ENCODE measurements around the gene CSNK1A1.
"Not testable (repeated sequence)": the region's sequence is repeated elsewhere in the genome, so short reads cannot be mapped to it uniquely, and the experiment has no call there.

The CSNK1A1 gene

GRCh38 chr5:149572576-149573231 is 21.5 kb upstream of the CSNK1A1 start:
- no peak for DNase-seq (ENCODE audit: low read depth in 2 of 2)

- DNase-seq (ENCODE audit: low read depth in 2 of 2), result no peak
Measured at GRCh38 chr5:149572170-149572569, 20.9 kb upstream of the CSNK1A1 start.

DNA sequence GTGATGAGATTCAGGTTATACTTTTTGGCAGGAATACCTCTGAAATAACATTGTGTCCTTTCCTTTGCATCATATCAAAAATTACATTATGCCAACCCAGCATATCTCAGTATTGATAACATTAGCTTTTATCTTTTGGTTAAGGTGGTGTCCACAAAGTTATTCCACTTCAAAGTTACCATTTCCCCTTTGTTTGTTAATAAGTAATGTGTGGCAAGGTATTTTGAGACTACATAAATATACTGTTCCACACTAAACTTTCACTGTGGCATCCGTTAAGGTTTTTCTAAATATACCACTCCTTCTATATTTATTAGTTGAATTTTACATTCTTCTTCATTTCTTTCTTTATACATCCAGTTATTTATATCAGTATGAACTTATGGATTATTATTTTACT is 16.0 kb upstream of the CSNK1A1 start:
- DNase-seq (ENCODE audit: low read depth in 2 of 2), result no peak

DNA sequence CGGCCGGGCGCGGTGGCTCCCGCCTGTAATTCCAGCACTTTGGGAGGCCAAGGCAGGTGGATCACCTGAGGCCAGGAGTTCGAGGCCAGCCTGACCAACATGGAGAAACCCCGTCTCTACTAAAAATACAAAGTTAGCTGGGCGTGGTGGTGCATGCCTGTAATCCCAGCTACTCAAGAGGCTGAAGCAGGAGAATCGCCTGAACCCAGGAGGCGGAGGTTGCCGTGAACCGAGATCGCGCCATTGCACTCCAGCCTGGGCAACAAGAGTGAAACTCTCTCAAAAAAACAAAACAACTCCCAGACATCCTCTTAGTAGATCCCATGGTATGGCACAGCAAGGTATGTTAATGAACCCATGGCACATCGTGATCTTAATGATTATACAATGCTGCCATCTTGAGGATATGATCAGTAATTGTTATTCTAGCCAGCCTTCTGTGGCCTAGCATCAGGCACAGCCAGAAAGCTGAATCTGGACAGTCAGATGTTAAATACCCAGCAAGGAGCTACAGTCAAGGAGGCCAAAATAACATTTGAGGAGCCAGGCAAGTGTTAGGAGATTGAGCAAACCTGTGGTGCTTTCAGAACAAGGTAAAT is 13.4 kb upstream of the CSNK1A1 start:
- not testable (repeated sequence) for DNase-seq (ENCODE audit: low read depth in 2 of 2)

DNA sequence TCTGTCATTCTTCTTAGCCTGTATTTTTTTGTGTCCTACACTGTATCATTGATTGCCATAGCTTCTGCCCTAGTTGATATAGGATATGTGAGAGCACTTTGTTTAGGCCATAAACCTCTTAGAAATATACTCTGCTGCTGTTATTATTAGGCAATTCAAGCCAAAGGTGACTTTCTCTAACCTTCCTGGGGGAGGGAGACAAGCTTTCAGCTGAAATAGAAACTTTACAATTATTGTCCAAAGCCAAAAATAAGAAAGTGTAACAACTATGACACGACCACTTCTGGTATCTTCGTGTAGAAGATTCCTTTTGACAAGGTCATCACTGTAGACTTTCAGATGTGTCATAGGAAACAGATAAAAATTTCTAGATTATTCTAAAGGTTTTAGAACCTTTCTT is 12.2 kb upstream of the CSNK1A1 start:
- DNase-seq (ENCODE audit: low read depth in 2 of 2), result no peak

DNA sequence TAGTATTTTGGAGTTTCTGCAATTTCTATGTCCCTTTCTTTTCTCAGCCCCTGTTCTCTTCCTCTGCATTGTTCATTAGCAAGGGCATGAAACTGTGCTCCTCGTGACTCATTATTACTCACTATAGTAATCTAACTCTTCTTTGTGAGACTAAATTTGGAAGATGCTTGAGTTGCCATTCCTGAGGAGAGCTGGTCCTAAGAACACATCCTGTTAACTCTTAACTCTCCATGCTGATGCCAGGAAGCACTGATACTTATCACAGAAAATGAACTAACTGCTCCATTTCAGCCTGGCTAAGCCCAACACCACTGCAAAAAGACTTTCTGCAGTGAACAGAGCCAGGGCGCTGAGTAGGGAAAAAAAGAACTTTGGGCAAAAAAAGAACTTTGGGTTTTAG is 10.6 kb upstream of the CSNK1A1 start:
- DNase-seq (ENCODE audit: low read depth in 2 of 2), result no peak

DNA sequence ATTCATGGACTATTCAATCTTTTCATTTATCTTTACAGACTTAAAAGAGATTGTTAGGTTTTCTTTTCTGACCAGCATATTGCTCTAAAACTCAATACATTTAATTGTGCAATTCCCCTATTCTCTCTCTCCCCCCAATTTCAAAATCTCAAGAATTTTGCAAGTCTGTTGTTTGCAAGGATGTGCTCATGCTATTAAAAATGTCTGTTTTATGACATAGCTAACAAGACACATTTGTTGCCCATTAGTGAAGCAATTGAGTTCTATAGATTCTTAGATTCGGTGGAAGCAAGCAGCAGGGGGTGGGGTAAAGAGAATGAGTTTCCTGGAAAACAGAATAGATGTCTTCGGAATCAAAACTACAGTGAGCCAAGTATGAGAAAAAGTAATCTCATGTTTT is 8.5 kb upstream of the CSNK1A1 start:
- DNase-seq (ENCODE audit: low read depth in 2 of 2), result no peak

GRCh38 chr5:149552553-149553160 is 1.4 kb upstream of the CSNK1A1 start:
- DNase-seq (ENCODE audit: low read depth in 2 of 2), result no peak

DNA sequence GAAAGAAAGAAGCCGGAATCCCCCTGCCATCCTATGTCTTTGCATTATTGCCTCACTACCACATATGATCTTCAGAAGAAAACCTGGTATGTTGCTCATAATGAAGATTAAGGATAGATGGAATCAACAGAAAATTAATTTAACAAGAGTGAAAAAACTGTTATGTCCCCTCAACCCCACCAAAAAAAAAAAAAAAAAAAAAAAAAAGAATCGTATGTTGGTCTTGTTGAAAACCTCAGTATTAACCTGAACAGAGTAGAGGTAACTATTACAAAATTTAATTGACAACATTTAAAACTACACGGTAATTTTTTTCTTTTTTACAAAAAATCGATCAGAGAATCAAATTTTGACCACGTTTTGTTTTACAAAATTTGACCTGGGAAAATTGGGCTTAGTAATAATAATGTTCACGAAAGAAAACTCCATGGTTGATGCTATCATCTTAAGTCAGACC is 827 bp upstream of the CSNK1A1 start:
- no peak for DNase-seq (ENCODE audit: low read depth in 2 of 2)

- no peak for DNase-seq (ENCODE audit: low read depth in 2 of 2)
Measured at GRCh38 chr5:149550594-149551226, 529 bp downstream of the CSNK1A1 start.

DNA sequence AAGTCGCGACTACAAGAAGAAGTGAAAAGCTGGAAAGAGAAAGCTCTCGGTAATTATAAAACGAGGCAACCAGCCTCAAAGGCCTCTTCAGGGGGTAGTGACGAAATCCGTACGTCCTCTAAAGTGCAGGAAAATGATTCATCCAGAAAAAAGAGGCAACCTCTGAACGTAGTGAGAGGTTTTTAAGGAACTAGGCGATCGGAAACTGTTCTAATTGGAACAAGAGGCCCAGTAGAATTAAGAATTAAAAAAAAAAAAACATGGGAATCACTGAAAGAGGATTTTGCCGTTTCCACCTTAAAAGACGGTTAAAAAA is 1.0 kb downstream of the CSNK1A1 start:
- no peak for DNase-seq (ENCODE audit: low read depth in 2 of 2)

DNA sequence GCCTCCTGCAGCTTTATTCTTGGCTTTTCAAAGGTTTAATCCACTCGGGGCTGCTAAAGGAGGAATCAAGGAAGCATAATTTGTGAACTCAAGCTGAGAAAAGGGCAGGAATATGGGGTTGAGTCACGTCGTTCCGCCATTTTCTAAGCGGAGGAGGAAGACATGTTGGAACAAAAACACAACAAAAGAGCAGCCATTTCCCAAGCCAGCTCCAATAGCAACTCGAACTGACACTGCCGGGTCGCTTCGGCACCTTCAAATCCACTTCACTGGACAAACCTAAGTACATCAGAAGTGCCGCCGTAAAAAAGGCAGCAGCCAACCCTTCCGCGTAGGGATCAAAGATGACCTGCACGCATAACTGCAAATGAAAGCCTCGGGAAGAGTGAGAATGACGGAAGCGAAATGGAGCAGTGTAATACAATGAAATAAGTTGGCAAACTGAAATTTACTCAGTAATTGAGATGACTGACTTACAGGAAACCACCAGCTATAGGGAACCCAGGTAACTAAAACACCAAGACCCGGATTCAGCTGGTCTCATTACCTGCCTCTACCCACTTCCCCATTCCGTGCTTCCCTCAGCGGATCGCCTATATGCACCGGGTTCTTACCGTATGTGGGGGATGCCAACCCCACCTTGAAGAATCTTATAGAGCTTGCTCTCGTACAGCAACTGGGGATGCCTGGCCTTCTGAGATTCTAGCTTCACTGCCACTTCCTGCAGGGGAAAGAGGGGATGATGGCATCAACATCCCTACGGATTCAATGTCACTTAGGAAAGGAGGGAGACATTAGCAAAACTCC is 1.6 kb downstream of the CSNK1A1 start:
- DNase-seq (ENCODE audit: low read depth in 2 of 2), result no peak

GRCh38 chr5:149546974-149547373 is 4.3 kb downstream of the CSNK1A1 start:
- no peak for DNase-seq (ENCODE audit: low read depth in 2 of 2)

DNA sequence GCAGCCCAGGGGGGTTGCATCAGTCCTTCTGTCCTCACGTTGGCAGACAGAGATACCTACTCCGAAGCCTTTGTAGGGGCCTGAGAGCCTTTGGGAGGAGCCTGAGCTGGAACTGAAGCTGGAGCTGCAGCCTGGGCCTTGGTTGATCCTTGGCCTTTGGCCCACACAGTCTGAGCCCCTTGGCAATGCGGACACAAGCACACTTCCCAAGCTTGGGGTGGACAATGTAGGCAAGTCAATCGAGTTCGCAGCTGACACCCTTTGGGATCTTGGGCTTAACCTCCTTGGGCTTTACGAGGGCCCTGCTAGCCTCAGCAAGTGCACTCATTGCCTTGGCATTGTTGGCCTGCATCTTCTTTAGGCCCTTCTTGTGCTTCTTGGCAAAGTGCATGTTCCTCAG is 5.9 kb downstream of the CSNK1A1 start:
- DNase-seq (ENCODE audit: low read depth in 2 of 2), result no peak

- DNase-seq (ENCODE audit: low read depth in 2 of 2), result no peak
Measured at GRCh38 chr5:149544028-149544420, 7.2 kb downstream of the CSNK1A1 start.

DNA sequence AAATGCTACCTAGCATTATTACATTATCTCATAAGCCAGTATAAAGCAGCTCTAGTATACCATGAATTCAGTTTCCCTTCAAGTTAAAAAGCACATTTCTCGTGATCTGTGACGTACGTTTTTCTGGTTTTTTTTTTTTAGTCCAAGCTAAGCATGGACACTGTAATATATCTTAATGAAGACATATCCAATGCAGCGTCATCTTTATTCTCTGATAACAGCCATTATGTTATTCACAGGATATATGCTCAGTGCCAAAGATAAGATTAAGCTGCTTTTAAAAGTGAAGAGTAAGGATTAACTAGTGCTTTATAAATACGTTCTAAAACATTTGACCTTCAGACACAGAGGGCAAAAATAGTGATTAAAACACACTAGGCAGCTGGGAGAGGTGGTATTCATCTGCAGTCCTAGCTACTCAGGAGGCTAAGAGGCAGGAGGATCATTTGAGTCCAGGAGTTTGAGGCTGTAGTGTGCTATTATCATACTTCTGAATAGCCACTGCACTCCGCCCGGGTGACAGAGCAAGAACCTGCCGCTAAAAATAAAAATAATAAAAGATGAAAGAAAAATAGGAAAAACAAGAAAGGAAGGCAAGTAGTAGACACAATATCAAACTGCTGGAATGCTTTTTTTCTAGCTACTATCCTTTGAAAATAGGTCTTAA is 7.7 kb downstream of the CSNK1A1 start:
- DNase-seq (ENCODE audit: low read depth in 2 of 2), result no peak

DNA sequence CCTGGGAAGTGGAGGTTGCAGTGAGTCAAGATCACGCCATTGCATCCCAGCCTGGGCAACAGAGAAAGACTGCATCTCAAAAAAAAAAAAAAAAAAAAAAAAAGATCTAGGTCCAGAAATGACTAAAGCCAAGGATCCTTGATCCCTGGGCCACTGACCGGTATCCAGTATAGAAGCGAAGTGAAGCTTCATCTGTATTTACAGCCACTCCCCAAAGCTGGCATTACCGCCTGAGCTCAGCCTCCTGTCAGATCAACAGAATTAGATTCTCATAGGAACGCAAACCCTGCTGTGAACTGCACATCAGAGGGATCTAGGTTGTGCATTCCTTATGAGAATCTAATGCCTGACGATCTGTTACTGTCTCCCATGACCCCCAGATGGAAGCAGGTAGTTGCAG is 9.3 kb downstream of the CSNK1A1 start:
- no peak for DNase-seq (ENCODE audit: low read depth in 2 of 2)

GRCh38 chr5:149540089-149540488 is 11.2 kb downstream of the CSNK1A1 start:
- no peak for DNase-seq (ENCODE audit: low read depth in 2 of 2)

DNA sequence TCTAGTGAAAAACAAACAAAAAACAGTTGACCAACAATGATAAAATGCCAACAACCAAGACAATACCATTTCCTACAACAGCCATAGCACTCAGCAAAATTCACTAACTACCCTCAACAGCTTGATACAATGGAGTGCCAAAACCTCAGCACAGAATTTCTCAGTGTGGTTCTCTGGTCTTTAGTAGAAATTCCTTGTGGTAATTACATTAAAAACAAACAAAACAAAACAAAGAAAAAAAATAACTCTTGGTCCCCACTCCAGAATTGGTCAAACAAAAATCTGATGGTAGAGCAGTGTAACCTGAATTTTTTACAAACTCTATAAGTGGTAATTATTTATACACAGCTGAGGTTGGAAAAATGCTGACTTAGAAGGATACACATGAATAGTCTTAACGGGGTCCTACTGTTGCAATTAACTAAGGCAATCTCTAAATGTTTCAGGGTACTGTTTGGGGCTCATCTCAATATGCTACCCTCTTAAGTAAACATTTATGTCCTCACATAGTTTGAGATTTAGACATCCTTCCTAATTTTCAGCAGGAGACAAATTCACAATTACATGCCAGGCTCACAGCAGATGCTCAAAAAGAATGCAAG is 13.8 kb downstream of the CSNK1A1 start:
- DNase-seq (ENCODE audit: low read depth in 2 of 2), result no peak

GRCh38 chr5:149535787-149536186 is 15.5 kb downstream of the CSNK1A1 start:
- not testable (repeated sequence) for DNase-seq (ENCODE audit: low read depth in 2 of 2)

- DNase-seq (ENCODE audit: low read depth in 2 of 2), result no peak
Measured at GRCh38 chr5:149532413-149532812, 18.8 kb downstream of the CSNK1A1 start.

Data from activated CD4-positive, alpha-beta T cell treated with anti-CD3 and anti-CD28 coated beads for 24 hours (primary cell).